Neural progenitor cell (in vitro differentiated cells): ENCODE results near the gene AIP. TPM values are rescaled to one million over a fixed set of nuclear protein-coding genes. Genes with fewer than 3 reads are reported as not detected.
A peak's percentile ranks its signal among the peaks of the same experiment; 100 is the strongest.
"Not testable (repeated sequence)": the region's sequence is repeated elsewhere in the genome, so short reads cannot be mapped to it uniquely, and the experiment has no call there.

Experiments
- DNase-seq: peaks from one replicate; pipeline ENCODE4 v3.0.0-alpha.2; 2016; ENCODE audit warnings: low spot score
- H2AFZ ChIP-seq: fragments of 200-600 bp; sonication (generic); replicated peaks from 2 replicates; pipeline ENCODE4 v1.6.1; 2016; ENCODE audit warnings: antibody characterized with exemption
- H3F3A ChIP-seq: fragments of 200-600 bp; sonication (generic); 2 replicates; pipeline ENCODE4 v1.6.1; 2016; ENCODE audit warnings: antibody characterized with exemption, low read depth
- H3K27ac ChIP-seq: fragments of 200-600 bp; sonication (generic); 2 replicates; pipeline ENCODE4 v1.5.1; 2016; ENCODE audit warnings: mild to moderate bottlenecking
- H3K27me3 ChIP-seq: fragments of 200-600 bp; sonication (generic); 2 replicates; pipeline ENCODE4 v1.6.1; 2016; ENCODE audit warnings: mild to moderate bottlenecking, moderate library complexity
- H3K36me3 ChIP-seq: fragments of 200-600 bp; sonication (generic); 2 replicates; pipeline ENCODE4 v1.5.1; 2016
- H3K4me1 ChIP-seq: fragments of 200-600 bp; sonication (generic); 2 replicates; pipeline ENCODE4 v1.6.1; 2016; ENCODE audit warnings: mixed run types
- H3K4me2 ChIP-seq: fragments of 200-600 bp; sonication (generic); 2 replicates; pipeline ENCODE4 v1.6.1; 2016
- H3K4me3 ChIP-seq: fragments of 200-600 bp; sonication (generic); 2 replicates; pipeline ENCODE4 v1.5.1; 2016
- H3K79me2 ChIP-seq: fragments of 200-600 bp; sonication (generic); 2 replicates; pipeline ENCODE4 v1.6.1; 2016; ENCODE audit warnings: low read depth
- H3K9ac ChIP-seq: fragments of 200-600 bp; sonication (generic); 2 replicates; pipeline ENCODE4 v1.6.1; 2016
- H3K9me3 ChIP-seq: fragments of 200-600 bp; sonication (generic); 2 replicates; pipeline ENCODE4 v1.5.1; 2016; ENCODE audit warnings: low read depth
- H4K20me1 ChIP-seq: fragments of 200-600 bp; sonication (generic); 2 replicates; pipeline ENCODE4 v1.6.1; 2016; ENCODE audit warnings: low read depth
- H3K27ac Mint-ChIP-seq: 3 replicates; pipeline ENCODE4 v1.8.0; 2021; ENCODE audit warnings: mixed read lengths
- H3K27me3 Mint-ChIP-seq: 2 replicates; pipeline ENCODE4 v1.8.0; 2022; ENCODE audit warnings: low read depth, mild to moderate bottlenecking, inconsistent platforms, moderate library complexity, mixed read lengths; ENCODE audit not compliant: insufficient read depth
- H3K36me3 Mint-ChIP-seq: 3 replicates; pipeline ENCODE4 v1.8.0; 2021; ENCODE audit warnings: mixed read lengths
- H3K4me1 Mint-ChIP-seq: 3 replicates; pipeline ENCODE4 v1.8.0; 2021; ENCODE audit warnings: mixed read lengths
- H3K4me3 Mint-ChIP-seq: 3 replicates; pipeline ENCODE4 v1.8.0; 2021; ENCODE audit warnings: mild to moderate bottlenecking, moderate library complexity, mixed read lengths
- H3K9me3 Mint-ChIP-seq: 3 replicates; pipeline ENCODE4 v1.8.0; 2020; ENCODE audit warnings: mixed read lengths
- EZH2 ChIP-seq: fragments of 200-600 bp; sonication (generic); IDR thresholded peaks from 2 replicates; pipeline ENCODE4 v1.6.1; 2017; ENCODE audit warnings: antibody characterized with exemption, mild to moderate bottlenecking, moderate library complexity
- EZH2phosphoT487 ChIP-seq: fragments of 200-600 bp; sonication (generic); IDR thresholded peaks from 2 replicates; pipeline ENCODE4 v1.6.1; 2017; ENCODE audit warnings: antibody characterized with exemption
- total RNA-seq: library from RNA; depleted of rRNA; stranded (reverse); fragments of >200 nt; gene quantifications from 2 replicates; pipeline ENCODE4 v1.2.3, GENCODE V29; 2015; ENCODE audit warnings: low replicate concordance
- TF ChIP-seq, protein P1 (sequence below): fragments of 200-600 bp; sonication (generic); IDR thresholded peaks from 2 replicates; pipeline ENCODE4 v1.5.1; 2017; ENCODE audit warnings: antibody characterized with exemption, mild to moderate bottlenecking

Gene AIP
- total RNA-seq, 1 donor from 2014 or later: 20.3 TPM

DNA sequence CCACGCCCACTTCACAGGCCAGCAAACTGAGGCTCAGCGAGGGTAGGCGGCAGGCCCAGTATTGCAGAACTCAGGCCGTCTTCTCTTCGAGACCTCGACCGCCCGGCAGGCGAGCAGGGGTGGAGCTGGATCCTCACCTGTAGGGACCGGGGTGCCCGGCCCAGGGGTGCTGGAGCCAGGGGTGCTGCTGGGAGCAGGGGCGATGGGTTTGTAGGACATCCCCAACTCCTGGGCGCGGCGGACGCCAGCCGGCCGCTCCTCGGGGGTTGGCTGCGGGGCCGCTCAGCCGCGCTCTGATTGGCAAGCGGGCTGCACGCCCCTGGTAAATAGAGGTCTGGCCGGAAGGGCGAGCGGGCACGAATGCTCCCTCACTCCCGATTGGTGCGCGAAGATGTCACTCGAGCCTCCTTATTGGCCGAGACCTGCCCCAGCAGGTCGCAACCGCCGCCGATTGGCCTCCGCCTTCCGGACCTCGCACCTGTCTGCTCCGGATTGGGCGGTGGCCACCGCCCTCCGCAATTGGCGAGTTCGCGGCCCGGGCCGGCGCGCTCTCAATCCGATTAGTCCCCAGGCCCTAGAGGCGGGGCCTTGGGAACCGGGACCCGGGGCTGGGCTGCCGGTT lies 25.1 kb downstream of the AIP start, which contains the start of gene CDK2AP2:
Gene CDK2AP2, minus strand, starts transcription at position 299 of the 622 bp plus-strand sequence. Its CDS starts 80 bp downstream, at position 219.
- H3K36me3 Mint-ChIP-seq: no peaks in the 10 kb centered on the region
- peak within 1 kb of the TSS; percentile 85 for H2AFZ ChIP-seq
- H3K27ac ChIP-seq: peak within 1 kb of the TSS; percentile 94
- peak within 1 kb of the TSS; percentile 90 for H3K4me2 ChIP-seq
- H3K4me1 ChIP-seq: peaks cover 23% of the 10 kb centered on the region
- peak within 1 kb of the TSS; percentile 53 for H3K9ac ChIP-seq
- H3K27ac Mint-ChIP-seq: peak within 1 kb of the TSS; percentile 86
- no peak for TF ChIP-seq EZH2
- peak within 1 kb of the TSS; percentile 90 for H3K4me3 Mint-ChIP-seq
- H3F3A ChIP-seq: peaks cover 41% of the 10 kb centered on the region
- H3K27me3 Mint-ChIP-seq: peaks cover 18% of the 10 kb centered on the region
- H3K4me3 ChIP-seq: peak within 1 kb of the TSS; percentile 72
- H3K4me1 Mint-ChIP-seq: peaks cover 32% of the 10 kb centered on the region
- peak; percentile 100 for DNase-seq
- peaks cover 9% of the 10 kb centered on the region for H3K79me2 ChIP-seq
- H3K9me3 ChIP-seq: no peaks in the 10 kb centered on the region
- peaks cover 43% of the 10 kb centered on the region for H3K27me3 ChIP-seq
- H3K36me3 ChIP-seq: no peaks in the 10 kb centered on the region
- H4K20me1 ChIP-seq: peaks cover 40% of the 10 kb centered on the region
- no peaks in the 10 kb centered on the region for H3K9me3 Mint-ChIP-seq

DNA sequence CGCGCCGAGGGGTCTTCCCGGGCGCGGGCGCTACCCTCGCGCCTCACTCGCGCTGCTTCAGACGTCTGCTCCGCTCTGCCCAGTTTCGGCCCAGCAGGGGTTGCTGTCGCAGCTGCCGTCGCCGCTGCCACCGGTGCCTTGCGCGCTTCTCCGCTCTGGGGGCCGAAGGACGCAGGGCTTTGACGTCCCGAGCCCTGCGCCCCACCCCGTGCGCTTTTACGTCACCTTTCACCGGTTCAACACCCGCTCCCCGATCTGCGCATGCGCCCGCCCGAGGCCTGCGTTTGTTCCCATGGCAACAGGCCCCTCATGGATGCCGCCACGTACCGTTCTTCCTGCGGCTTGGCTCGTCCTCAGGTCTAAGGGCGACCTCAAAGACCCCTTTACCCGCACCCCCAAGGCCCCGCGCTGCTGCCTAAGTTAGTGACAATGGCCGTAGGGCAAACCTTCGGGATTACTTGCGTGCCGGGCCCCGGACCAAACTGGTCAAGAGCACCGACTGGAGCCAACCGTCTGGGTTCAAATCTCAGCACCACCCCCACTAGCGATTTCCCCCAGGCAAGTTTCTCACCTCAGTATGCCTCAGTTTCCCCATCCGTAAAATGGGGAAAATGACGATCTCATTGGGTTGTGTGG lies 25.8 kb downstream of the AIP start:
- Histone ChIP-seq H3K9ac (peak overlapping the region; percentile 53), H4K20me1 (peaks cover 34% of the 10 kb centered on the region), H3K9me3 (no peaks in the 10 kb centered on the region), H3K27me3 (peaks cover 43% of the 10 kb centered on the region), H3K4me2 (peak overlapping the region; percentile 90), H3K79me2 (peaks cover 9% of the 10 kb centered on the region), H2AFZ (peak overlapping the region; percentile 85), H3K27ac (peak overlapping the region; percentile 94), H3F3A (peaks cover 38% of the 10 kb centered on the region), H3K36me3 (no peaks in the 10 kb centered on the region), H3K4me1 (peaks cover 20% of the 10 kb centered on the region), H3K4me3 (peak overlapping the region; percentile 72)
- Mint-ChIP-seq H3K4me3 (peak overlapping the region; percentile 90), H3K9me3 (no peaks in the 10 kb centered on the region), H3K27me3 (peaks cover 16% of the 10 kb centered on the region), H3K4me1 (peaks cover 27% of the 10 kb centered on the region), H3K36me3 (no peaks in the 10 kb centered on the region), H3K27ac (peak overlapping the region; percentile 86)
- DNase-seq: peak; percentile 100
- TF ChIP-seq EZH2: no peak
- TF ChIP-seq, protein P1, sequence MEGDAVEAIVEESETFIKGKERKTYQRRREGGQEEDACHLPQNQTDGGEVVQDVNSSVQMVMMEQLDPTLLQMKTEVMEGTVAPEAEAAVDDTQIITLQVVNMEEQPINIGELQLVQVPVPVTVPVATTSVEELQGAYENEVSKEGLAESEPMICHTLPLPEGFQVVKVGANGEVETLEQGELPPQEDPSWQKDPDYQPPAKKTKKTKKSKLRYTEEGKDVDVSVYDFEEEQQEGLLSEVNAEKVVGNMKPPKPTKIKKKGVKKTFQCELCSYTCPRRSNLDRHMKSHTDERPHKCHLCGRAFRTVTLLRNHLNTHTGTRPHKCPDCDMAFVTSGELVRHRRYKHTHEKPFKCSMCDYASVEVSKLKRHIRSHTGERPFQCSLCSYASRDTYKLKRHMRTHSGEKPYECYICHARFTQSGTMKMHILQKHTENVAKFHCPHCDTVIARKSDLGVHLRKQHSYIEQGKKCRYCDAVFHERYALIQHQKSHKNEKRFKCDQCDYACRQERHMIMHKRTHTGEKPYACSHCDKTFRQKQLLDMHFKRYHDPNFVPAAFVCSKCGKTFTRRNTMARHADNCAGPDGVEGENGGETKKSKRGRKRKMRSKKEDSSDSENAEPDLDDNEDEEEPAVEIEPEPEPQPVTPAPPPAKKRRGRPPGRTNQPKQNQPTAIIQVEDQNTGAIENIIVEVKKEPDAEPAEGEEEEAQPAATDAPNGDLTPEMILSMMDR: no peak
- TF ChIP-seq EZH2phosphoT487: no peak

DNA sequence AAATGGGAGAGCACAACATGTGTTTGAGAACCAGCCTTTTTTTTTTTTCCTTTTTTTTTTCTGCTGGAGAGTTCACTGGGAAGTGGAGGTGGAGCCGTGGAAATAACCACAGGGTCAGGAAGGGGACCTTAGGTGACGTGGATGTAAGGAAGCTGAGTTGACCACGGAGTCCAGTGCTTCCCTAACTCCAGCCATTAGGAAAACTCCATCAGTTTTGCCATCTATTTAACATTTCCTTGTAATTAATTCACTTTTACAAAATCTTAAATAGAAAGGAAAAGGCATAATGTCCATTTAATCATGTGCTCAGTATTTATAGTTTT lies 27.2 kb downstream of the AIP start:
- H3K4me3 ChIP-seq: no peak overlapping the region
- Mint-ChIP-seq H3K9me3 (no peaks in the 10 kb centered on the region), H3K4me3 (peak overlapping the region; percentile 90), H3K27me3 (peaks cover 16% of the 10 kb centered on the region), H3K4me1 (peaks cover 25% of the 10 kb centered on the region), H3K36me3 (no peaks in the 10 kb centered on the region), H3K27ac (peak overlapping the region; percentile 26)
- H3K27ac ChIP-seq: no peak overlapping the region
- H3K27me3 ChIP-seq: peaks cover 52% of the 10 kb centered on the region
- H3K79me2 ChIP-seq: peaks cover 9% of the 10 kb centered on the region
- H3K4me2 ChIP-seq: no peak overlapping the region
- no peak for DNase-seq
- H2AFZ ChIP-seq: no peak overlapping the region
- H3K9ac ChIP-seq: no peak overlapping the region
- H3K9me3 ChIP-seq: no peaks in the 10 kb centered on the region
- peaks cover 28% of the 10 kb centered on the region for H3F3A ChIP-seq
- TF ChIP-seq, protein P1: no peak
- TF ChIP-seq EZH2 (no peak), EZH2phosphoT487 (no peak)
- peaks cover 16% of the 10 kb centered on the region for H3K4me1 ChIP-seq
- H4K20me1 ChIP-seq: peaks cover 24% of the 10 kb centered on the region
- H3K36me3 ChIP-seq: no peaks in the 10 kb centered on the region

DNA sequence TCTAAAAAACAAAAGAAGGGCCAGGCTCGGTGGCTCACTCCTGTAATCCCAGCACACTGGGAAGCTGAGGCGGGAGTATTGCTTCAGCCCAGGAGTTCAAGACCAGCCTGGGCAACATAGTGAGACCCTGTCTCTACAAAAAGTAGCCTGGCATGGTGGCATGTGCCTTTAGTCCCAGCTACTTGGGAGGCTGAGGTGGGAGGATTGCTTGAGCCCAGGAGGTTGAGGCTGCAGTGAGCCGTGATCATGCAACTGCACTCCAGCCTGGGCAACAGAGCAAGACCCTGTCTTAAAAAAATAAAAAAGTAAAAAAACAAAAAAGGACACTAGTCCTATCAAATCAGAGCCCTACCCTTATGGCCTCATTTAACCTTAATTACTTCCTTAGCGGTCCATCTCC lies 28.7 kb downstream of the AIP start:
- not testable (repeated sequence) for H3K36me3 Mint-ChIP-seq, H3K4me3 Mint-ChIP-seq, H3K27ac ChIP-seq, H3K4me3 ChIP-seq, H3K9me3 ChIP-seq, H3K36me3 ChIP-seq, H3K79me2 ChIP-seq, H3K9me3 Mint-ChIP-seq, H3K4me2 ChIP-seq, H2AFZ ChIP-seq, H3K9ac ChIP-seq, DNase-seq, H3K4me1 ChIP-seq, H3K27ac Mint-ChIP-seq
- peaks cover 52% of the 10 kb centered on the region for H3K27me3 ChIP-seq
- peaks cover 12% of the 10 kb centered on the region for H3F3A ChIP-seq
- Mint-ChIP-seq H3K27me3 (peaks cover 14% of the 10 kb centered on the region), H3K4me1 (peaks cover 18% of the 10 kb centered on the region)
- peaks cover 10% of the 10 kb centered on the region for H4K20me1 ChIP-seq
